GM12801 (cell line): ENCODE measurements around the gene GART.

ENCODE experiments used
- CTCF ChIP-seq: IDR thresholded peaks from one replicate; pipeline ENCODE4 v1.5.1; 2011; ENCODE audit warnings: control low read depth; ENCODE audit not compliant: insufficient read length; ENCODE audit errors: extremely low read depth

The GART gene

GRCh38 chr21:33496345-33496744 is 45.6 kb downstream of the GART start:
- no peak for TF ChIP-seq CTCF

DNA sequence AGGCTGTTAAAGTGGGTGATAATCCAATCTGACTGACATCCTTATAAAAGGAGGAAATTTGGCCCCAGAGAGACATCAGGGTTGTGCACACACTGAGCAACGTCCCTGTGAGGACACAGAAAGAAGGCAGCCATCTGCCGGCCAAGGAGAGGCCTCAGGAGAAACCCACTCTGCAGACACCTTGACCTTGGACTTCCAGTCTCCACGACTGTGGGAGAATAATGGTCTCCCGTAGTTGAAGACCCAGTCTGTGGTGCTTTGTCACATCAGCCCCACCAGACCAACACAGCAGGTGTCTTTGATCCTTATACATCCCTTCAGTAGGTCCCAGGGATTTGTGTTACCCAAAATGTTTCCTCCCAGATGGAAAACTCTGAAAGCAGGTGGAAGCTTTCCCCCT is 46.2 kb downstream of the GART start:
- TF ChIP-seq CTCF: no peak

GRCh38 chr21:33493756-33494155 is 48.2 kb downstream of the GART start:
- TF ChIP-seq CTCF: no peak

DNA sequence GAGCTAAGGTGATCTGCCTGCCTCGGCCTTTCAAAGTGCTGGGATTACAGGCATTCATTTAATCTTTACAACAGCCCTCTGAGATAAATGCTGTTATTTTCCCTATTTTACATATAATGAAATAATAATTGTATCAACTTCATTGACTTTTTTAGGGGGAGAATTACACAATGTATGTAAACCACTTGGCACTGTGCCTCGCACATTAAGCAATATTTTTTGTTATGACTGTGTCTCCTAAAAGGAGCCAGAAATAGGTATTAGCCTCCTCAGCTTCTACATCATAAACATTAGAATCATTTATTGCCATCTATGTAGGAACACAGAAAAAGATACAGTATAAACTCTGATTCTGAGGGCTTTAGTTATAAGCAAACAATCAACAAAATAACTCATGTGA is 49.3 kb downstream of the GART start:
- TF ChIP-seq CTCF: no peak

- no peak for TF ChIP-seq CTCF
These were observed 50.4 kb downstream of the GART start, which contains the start of gene DNAJC28 for GRCh38 chr21:33491373-33492102. TSS of gene DNAJC28 (minus strand) at chr21:33491716. CDS start at chr21:33489393, 2,323 bp downstream.

GRCh38 chr21:33490991-33491372 is 50.9 kb downstream of the GART start:
- TF ChIP-seq CTCF: no peak

GRCh38 chr21:33488936-33489335 is 53.0 kb downstream of the GART start:
- no peak for TF ChIP-seq CTCF
